ENCODE measurements around the gene TOE1.
"Not testable (repeated sequence)": the region's sequence is repeated elsewhere in the genome, so short reads cannot be mapped to it uniquely, and the experiment has no call there.

TOE1 gene

DNA sequence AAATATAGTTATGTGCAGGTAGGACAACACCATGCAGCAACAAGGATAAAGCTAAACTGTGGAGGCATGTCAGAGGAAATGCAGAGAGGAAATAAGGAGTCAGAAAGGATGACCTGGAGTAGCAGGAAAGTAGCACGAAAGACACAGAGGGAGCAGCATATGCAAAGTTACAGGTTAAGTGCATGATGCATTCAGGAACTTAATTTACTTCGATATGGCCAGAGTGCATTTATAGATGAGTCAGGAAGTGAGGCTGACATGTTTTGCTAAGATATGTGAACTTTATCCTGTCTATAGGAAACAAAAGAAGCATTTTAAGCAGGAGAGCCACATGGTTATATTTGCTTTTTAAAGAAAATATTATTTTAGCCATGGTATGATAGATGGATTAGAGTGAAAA, 15.7 kb downstream of the TOE1 start:
- DNase-seq = no peak

GRCh38 chr1:45356186-45356585, 16.2 kb downstream of the TOE1 start:
- DNase-seq = no peak

GRCh38 chr1:45359882-45360513, 20.0 kb downstream of the TOE1 start:
- peak; percentile 38 for DNase-seq

- DNase-seq = not testable (repeated sequence)
These were observed 21.0 kb downstream of the TOE1 start for GRCh38 chr1:45360981-45361380.

GRCh38 chr1:45364294-45364693, 24.3 kb downstream of the TOE1 start:
- DNase-seq = no peak

- no peak for DNase-seq
These were observed 25.1 kb downstream of the TOE1 start for GRCh38 chr1:45365051-45365450.

DNA sequence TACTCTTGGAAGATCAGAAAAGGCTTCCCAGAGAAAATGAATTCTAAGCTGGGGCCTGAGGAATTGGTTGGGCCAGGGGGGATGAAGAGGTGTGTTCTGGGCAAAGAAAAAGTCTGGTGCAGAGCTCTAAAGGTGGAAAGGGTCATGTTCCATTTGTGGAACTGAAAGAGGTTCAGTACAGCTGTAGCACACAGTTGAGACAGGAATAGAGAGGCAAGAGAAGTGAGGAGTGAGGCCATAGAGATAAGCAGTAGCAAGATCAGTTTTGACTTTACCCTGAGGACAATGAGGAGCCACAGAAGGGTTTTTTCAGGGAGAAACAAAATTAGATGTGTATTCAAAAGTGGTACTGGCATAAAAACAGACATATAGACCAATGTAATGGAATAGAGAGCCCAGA, 30.6 kb downstream of the TOE1 start:
- no peak for DNase-seq

DNA sequence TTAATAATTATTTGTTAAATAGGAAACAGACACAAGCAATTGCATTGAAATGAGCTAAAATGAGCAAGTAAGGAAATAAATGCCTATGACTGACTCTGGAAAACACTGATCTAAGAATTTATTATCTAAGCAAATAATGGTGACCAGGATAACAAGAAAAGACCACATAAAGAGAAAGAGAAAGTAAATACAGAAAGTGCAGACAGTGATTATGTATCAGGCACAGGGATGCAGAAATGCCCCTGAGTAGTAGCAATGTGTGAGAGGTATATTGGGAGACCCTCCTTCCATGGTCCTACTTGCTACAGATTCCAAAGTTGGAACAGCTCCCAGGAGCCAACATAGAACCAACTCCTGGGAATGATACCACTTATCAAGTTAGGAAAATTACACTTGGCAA, 33.6 kb downstream of the TOE1 start:
- DNase-seq = no peak

- DNase-seq = no peak
These were observed 35.4 kb downstream of the TOE1 start for GRCh38 chr1:45375104-45376090.

DNA sequence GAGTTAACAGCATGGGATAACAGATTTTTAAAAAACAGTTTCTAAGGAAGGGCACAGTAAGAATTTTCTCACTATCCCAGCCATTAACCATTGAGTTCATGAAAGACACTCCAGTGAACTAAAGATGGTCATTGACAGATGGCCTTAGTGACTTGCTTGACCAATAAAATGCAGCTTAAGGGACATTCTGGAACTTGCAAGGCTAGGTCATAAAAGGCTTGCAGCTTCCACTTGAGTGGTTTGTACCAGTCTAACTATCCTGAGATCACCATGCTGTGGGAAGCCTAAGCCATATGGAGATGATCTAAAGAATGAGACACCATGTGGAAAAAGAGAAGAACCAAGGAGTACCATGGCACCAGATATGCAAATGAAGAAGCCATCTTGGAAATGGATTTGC, 38.2 kb downstream of the TOE1 start:
- no peak for DNase-seq

GRCh38 chr1:45379524-45379923, 39.6 kb downstream of the TOE1 start:
- DNase-seq = no peak

- no peak for DNase-seq
These were observed 40.2 kb downstream of the TOE1 start for GRCh38 chr1:45380125-45380524.

- DNase-seq = no peak
These were observed 40.8 kb downstream of the TOE1 start for GRCh38 chr1:45380730-45381129.

GRCh38 chr1:45381243-45381642, 41.3 kb downstream of the TOE1 start:
- no peak for DNase-seq

DNA sequence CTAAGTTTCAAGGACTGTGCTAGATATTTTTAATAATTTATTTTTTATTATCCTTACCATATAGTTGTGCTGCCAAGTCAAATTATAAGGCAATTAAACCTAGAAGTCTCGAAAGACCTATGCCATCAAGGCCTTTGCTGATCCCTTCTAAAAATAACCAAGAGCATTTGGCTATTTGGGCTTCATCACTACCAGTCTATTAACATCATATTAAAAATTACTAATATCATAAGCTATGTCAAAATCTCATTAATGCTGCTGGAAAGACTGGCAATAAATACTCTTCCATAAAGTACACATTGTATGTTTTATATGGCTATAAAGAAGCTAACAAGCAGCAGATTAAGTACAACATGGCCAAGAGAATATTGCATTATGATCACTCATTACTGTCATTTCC, 43.2 kb downstream of the TOE1 start:
- no peak for DNase-seq

DNA sequence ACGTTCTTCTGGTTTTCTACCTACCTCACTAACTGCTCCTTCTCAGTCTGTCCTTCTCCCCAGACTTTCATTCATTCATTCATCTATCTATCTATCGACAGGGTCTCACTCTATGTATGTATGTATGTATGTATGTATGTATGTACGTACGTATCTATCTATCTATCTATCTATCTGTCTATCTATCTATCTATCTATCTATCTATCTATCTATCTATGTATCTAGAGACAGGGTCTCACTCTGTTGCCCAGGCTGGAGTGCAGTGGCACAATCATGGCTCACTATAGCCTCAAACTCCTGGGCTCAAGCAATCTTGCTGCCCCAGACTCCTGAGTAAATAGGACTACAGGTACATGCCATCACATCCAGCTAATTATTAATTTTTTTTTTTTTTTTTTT, 44.2 kb downstream of the TOE1 start:
- not testable (repeated sequence) for DNase-seq

GRCh38 chr1:45385302-45385701, 45.3 kb downstream of the TOE1 start:
- no peak for DNase-seq

DNA sequence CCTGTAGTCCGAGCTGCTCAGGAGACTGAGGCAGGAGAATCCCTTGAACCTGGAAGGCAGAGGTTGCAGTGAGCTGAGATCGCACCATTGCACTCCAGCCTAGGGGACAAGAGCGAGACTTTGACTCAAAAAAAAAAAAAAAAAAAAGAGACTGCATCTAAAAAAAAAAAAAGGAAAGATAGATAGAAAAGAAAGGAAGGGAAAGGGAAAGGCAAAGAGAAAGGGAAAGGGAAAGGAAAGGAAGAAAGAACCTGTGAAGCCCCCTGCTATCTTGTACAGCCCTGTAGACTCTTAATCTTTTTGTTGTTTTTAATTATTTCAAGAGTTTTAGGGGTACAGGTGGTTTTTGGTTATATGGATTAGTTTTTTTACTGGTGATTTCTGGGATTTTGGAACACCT, 46.2 kb downstream of the TOE1 start:
- no peak for DNase-seq
